ENCODE measurements around the gene SYT13. TPM values are rescaled to one million over a fixed set of nuclear protein-coding genes. Genes with fewer than 3 reads are reported as not detected.

SYT13 gene
- total RNA-seq, 1 experiment from 2014 or later = 4.3 TPM

DNA sequence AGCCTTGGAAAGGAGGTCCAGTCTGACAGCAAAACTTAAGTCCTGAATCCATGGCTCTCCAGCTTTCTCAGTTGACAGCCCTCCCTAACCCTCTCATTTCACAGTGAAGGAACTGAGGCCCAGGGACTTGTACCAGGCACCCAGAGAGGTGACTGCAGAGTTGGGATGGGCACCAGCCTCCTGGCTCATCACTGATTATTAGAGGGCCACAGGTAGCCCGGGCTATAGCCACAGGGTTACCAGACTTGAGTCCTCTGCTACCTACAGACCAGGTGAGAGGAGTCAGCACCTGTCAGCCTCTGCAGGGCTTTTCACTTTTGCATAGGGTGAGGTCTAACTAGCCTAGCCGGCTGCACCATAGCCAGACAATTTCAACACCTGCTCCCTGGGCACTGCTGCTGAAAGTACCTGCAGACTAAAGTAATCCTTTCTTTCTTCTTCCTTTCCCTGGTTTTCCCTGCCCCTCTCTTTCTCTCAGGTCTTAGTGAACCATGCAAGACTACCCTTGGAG, 37.6 kb downstream of the SYT13 start:
- no peak overlapping the region for H4K5ac ChIP-seq (ENCODE audit: insufficient read length, low read depth, low read length)
- H3T11ph ChIP-seq (ENCODE audit: low read length) = no peak overlapping the region
- H3K9me3 ChIP-seq (ENCODE audit: control insufficient read depth, low read depth, low read length) = no peaks in the 10 kb centered on the region
- H4K91ac ChIP-seq (ENCODE audit: insufficient read length, low read depth, low read length) = no peak overlapping the region
- no peak overlapping the region for H3K18ac ChIP-seq (ENCODE audit: insufficient read length, low read depth, low read length)
- Mint-ChIP-seq H3K4me1 (peaks cover 2% of the 10 kb centered on the region in 2 experiments; a peak in 2 of 4 replicates), H3K27ac (no peak overlapping the region), H3K36me3 (ENCODE audit: insufficient read depth in 1 of 3, low read depth in 3 of 3) (peaks cover 0 to 3% (median 0%) of the 10 kb centered on the region in 3 experiments; a peak in 2 of 7 replicates), H3K4me3 (no peak overlapping the region; a peak in 1 of 5 replicates), H3K27me3 (ENCODE audit: low read depth) (no peaks in the 10 kb centered on the region; the same call in 1 of the 2 replicates), H3K9me3 (no peaks in the 10 kb centered on the region)
- WGBS (ENCODE audit: extremely low coverage, insufficient read length, low lambda C conversion rate) = no CpG with 5 or more reads among the region's 2 CpGs
- H4K20me1 ChIP-seq (ENCODE audit: control insufficient read depth, insufficient read depth, insufficient read length) = no peaks in the 10 kb centered on the region
- no peak overlapping the region for H4K8ac ChIP-seq (replicated peaks; ENCODE audit: insufficient read length, low read depth, low read length)
- H2BK120ac ChIP-seq (ENCODE audit: low read depth, low read length, poor library complexity, severe bottlenecking) = no peak overlapping the region
- no peak overlapping the region for H3K14ac ChIP-seq (ENCODE audit: insufficient read depth, low read length)
- H2AK5ac ChIP-seq (ENCODE audit: insufficient read length, low read length) = no peak overlapping the region
- no peaks in the 10 kb centered on the region for H3K79me2 ChIP-seq (ENCODE audit: insufficient read depth, low read length)
- no peaks in the 10 kb centered on the region for H3K79me1 ChIP-seq (ENCODE audit: insufficient read depth, low read depth, low read length, poor library complexity, severe bottlenecking)
- TF ChIP-seq, protein P1, sequence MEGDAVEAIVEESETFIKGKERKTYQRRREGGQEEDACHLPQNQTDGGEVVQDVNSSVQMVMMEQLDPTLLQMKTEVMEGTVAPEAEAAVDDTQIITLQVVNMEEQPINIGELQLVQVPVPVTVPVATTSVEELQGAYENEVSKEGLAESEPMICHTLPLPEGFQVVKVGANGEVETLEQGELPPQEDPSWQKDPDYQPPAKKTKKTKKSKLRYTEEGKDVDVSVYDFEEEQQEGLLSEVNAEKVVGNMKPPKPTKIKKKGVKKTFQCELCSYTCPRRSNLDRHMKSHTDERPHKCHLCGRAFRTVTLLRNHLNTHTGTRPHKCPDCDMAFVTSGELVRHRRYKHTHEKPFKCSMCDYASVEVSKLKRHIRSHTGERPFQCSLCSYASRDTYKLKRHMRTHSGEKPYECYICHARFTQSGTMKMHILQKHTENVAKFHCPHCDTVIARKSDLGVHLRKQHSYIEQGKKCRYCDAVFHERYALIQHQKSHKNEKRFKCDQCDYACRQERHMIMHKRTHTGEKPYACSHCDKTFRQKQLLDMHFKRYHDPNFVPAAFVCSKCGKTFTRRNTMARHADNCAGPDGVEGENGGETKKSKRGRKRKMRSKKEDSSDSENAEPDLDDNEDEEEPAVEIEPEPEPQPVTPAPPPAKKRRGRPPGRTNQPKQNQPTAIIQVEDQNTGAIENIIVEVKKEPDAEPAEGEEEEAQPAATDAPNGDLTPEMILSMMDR (conservative IDR thresholded peaks at IDR 0.05) = no peak
- no peak overlapping the region for H3K27ac ChIP-seq (ENCODE audit: insufficient read length, low read depth, low read length)
- no peak for DNase-seq
- H3K4me2 ChIP-seq (ENCODE audit: insufficient read depth, insufficient read length, low read length) = no peak overlapping the region
- H2BK12ac ChIP-seq (ENCODE audit: insufficient read length, low read depth, low read length) = no peak overlapping the region
- H3K23me2 ChIP-seq (ENCODE audit: insufficient read length, low read depth, low read length, poor library complexity, severe bottlenecking) = no peaks in the 10 kb centered on the region
- no peak overlapping the region for H3K23ac ChIP-seq (ENCODE audit: insufficient read length, low read depth, low read length)
- H3K9ac ChIP-seq (ENCODE audit: extremely low read depth, insufficient read length, low read length) = no peak overlapping the region
- no peak overlapping the region for H2BK15ac ChIP-seq (ENCODE audit: low read depth, low read length)
- H2BK20ac ChIP-seq (ENCODE audit: low read depth, low read length, poor library complexity, severe bottlenecking) = no peak overlapping the region
- H3K56ac ChIP-seq (ENCODE audit: insufficient read length, low read depth, low read length) = no peak overlapping the region
- no peak overlapping the region for H2AFZ ChIP-seq (ENCODE audit: low read length)
- no peak overlapping the region for H2BK5ac ChIP-seq (ENCODE audit: insufficient read length, low read length)
- H3K4ac ChIP-seq (ENCODE audit: low read depth, low read length) = no peak overlapping the region
- no peaks in the 10 kb centered on the region for H3K4me1 ChIP-seq (ENCODE audit: insufficient read depth, low read length)
- no peaks in the 10 kb centered on the region for H3K27me3 ChIP-seq (ENCODE audit: insufficient read depth, low read length)
